ENCODE results near the gene MUS81. TPM values are rescaled to one million over a fixed set of nuclear protein-coding genes. Genes with fewer than 3 reads are reported as not detected.

The MUS81 gene
- total and polyA plus RNA-seq, 2 of the 13 experiments (the other 11 are each of a cell fraction or from before 2014, with no cell fraction given) = 25.6 to 30.2 TPM

- TF ChIP-seq, protein P1, sequence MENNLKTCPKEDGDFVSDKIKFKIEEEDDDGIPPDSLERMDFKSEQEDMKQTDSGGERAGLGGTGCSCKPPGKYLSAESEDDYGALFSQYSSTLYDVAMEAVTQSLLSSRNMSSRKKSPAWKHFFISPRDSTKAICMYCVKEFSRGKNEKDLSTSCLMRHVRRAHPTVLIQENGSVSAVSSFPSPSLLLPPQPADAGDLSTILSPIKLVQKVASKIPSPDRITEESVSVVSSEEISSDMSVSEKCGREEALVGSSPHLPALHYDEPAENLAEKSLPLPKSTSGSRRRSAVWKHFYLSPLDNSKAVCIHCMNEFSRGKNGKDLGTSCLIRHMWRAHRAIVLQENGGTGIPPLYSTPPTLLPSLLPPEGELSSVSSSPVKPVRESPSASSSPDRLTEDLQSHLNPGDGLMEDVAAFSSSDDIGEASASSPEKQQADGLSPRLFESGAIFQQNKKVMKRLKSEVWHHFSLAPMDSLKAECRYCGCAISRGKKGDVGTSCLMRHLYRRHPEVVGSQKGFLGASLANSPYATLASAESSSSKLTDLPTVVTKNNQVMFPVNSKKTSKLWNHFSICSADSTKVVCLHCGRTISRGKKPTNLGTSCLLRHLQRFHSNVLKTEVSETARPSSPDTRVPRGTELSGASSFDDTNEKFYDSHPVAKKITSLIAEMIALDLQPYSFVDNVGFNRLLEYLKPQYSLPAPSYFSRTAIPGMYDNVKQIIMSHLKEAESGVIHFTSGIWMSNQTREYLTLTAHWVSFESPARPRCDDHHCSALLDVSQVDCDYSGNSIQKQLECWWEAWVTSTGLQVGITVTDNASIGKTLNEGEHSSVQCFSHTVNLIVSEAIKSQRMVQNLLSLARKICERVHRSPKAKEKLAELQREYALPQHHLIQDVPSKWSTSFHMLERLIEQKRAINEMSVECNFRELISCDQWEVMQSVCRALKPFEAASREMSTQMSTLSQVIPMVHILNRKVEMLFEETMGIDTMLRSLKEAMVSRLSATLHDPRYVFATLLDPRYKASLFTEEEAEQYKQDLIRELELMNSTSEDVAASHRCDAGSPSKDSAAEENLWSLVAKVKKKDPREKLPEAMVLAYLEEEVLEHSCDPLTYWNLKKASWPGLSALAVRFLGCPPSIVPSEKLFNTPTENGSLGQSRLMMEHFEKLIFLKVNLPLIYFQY (CRISPR knock-in tag; IDR thresholded peaks at IDR 0.05; ENCODE audit: borderline replicate concordance) = 0 out of 2 replicates have a peak, but pooled peaks have one; percentile 24
- no peak for TF ChIP-seq ZNF557 (CRISPR knock-in tag; IDR thresholded peaks at IDR 0.05)
- TF ChIP-seq GLMP (CRISPR knock-in tag; IDR thresholded peaks at IDR 0.05; ENCODE audit: borderline replicate concordance) = no peak
- TF ChIP-seq EHMT2 (IDR thresholded peaks at IDR 0.05; ENCODE audit: borderline replicate concordance, low read depth, low read length) = 0 out of 2 replicates have a peak, but pooled peaks have one; percentile 23
- TF ChIP-seq, protein P2, sequence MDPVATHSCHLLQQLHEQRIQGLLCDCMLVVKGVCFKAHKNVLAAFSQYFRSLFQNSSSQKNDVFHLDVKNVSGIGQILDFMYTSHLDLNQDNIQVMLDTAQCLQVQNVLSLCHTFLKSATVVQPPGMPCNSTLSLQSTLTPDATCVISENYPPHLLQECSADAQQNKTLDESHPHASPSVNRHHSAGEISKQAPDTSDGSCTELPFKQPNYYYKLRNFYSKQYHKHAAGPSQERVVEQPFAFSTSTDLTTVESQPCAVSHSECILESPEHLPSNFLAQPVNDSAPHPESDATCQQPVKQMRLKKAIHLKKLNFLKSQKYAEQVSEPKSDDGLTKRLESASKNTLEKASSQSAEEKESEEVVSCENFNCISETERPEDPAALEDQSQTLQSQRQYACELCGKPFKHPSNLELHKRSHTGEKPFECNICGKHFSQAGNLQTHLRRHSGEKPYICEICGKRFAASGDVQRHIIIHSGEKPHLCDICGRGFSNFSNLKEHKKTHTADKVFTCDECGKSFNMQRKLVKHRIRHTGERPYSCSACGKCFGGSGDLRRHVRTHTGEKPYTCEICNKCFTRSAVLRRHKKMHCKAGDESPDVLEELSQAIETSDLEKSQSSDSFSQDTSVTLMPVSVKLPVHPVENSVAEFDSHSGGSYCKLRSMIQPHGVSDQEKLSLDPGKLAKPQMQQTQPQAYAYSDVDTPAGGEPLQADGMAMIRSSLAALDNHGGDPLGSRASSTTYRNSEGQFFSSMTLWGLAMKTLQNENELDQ (CRISPR knock-in tag; IDR thresholded peaks at IDR 0.05; ENCODE audit: borderline replicate concordance) = no peak; the same call in 1 of the 2 replicates
- no peak for TF ChIP-seq CBX1 (IDR thresholded peaks at IDR 0.05; ENCODE audit: low read depth)
- TF ChIP-seq, protein P3, sequence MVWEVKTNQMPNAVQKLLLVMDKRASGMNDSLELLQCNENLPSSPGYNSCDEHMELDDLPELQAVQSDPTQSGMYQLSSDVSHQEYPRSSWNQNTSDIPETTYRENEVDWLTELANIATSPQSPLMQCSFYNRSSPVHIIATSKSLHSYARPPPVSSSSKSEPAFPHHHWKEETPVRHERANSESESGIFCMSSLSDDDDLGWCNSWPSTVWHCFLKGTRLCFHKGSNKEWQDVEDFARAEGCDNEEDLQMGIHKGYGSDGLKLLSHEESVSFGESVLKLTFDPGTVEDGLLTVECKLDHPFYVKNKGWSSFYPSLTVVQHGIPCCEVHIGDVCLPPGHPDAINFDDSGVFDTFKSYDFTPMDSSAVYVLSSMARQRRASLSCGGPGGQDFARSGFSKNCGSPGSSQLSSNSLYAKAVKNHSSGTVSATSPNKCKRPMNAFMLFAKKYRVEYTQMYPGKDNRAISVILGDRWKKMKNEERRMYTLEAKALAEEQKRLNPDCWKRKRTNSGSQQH (CRISPR knock-in tag; IDR thresholded peaks at IDR 0.05; ENCODE audit: low read depth) = peak; percentile 79; the same call in 1 of the 2 replicates
- no peak for TF ChIP-seq ZMYM2 (CRISPR knock-in tag; IDR thresholded peaks at IDR 0.05)
- TF ChIP-seq TEAD3 (CRISPR knock-in tag; optimal IDR thresholded peaks at IDR 0.05; ENCODE audit: borderline replicate concordance) = peak; percentile 29
- TF ChIP-seq POLR2G (IDR thresholded peaks at IDR 0.05; ENCODE audit: low read depth, low read length) = peak; percentile 73
- 0 out of 2 replicates have a peak, but pooled peaks have one; percentile 48 for TF ChIP-seq ZFP90 (CRISPR knock-in tag; IDR thresholded peaks at IDR 0.05; ENCODE audit: borderline replicate concordance)
- TF ChIP-seq SALL1 (CRISPR knock-in tag; IDR thresholded peaks at IDR 0.05) = peak; percentile 65
- peak; percentile 47; the same call in 1 of the 2 replicates for TF ChIP-seq MYC (CRISPR knock-in tag; IDR thresholded peaks at IDR 0.05; ENCODE audit: borderline replicate concordance)
- TF ChIP-seq NR0B2 (CRISPR knock-in tag; IDR thresholded peaks at IDR 0.05) = peak; percentile 81
- TF ChIP-seq ZNF263 (CRISPR knock-in tag; IDR thresholded peaks at IDR 0.05) = no peak; the same call in none of the 2 replicates
- 0 out of 2 replicates have a peak, but pooled peaks have one; percentile 23 for TF ChIP-seq DNMT3B (CRISPR knock-in tag; conservative IDR thresholded peaks at IDR 0.05)
- no peak for TF ChIP-seq FOXM1 (CRISPR knock-in tag; IDR thresholded peaks at IDR 0.05)
- no peak for TF ChIP-seq NFIB (CRISPR knock-in tag; IDR thresholded peaks at IDR 0.05; ENCODE audit: borderline replicate concordance)
- no peak; the same call in none of the 2 replicates for TF ChIP-seq MAX (IDR thresholded peaks at IDR 0.05)
Observed at GRCh38 chr11:65860278-65861164, at the start of gene MUS81 (continued).

Data from HepG2 (cell line).